Inflammatory macrophage (primary cell): Measurements from ENCODE around the gene TTC21B.
"Not testable (repeated sequence)": the region's sequence is repeated elsewhere in the genome, so short reads cannot be mapped to it uniquely, and the experiment has no call there.

Experiments
- DNase-seq, 2 donors: peaks; one replicate each; pipeline ENCODE4 v3.0.0-alpha.2; 2020 to 2022

TTC21B gene

DNA sequence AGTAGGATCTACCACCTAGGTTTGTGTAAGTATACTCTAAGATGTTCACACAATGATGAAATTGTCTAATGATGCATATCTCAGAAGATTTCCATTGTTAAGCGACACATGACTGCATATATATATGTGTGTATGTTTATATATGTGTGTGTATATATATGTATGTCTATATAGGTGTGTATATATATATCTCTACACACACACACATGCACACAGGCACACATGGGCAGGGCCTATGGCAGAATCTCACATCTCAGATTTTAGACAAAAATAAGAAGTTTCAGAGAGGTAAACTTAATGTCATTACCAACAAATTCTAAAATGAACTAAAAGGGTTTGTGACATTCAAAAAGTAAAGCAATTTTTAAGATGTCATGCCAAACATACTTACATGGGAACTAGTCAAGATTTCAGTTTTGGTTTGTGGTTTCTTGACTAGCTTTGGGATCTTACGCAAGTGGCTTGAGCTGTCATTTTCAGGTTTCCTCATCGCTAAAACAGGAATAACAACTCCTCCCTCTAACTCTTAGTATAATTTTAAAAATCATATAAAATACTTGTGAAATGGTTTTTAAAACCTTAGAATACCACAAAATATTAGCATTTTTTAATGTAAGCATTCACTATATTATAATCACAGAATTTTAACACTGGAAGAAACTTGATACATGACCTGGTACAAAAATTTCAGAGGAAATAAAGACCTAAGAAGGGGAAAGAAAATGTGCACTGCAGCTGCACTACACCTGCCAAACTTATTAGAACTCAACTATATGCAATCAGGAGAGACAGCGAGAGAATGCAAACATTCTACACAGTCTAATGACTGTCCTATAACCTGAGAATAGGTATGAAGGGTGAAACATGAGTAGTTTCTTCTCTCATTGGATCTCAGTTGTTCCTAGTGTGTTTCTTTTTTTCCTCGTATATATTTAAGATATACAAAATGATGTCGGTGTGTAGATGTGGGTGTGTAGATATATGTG, 75.7 kb downstream of the TTC21B start:
- DNase-seq, result peak; percentile 85 to 91

DNA sequence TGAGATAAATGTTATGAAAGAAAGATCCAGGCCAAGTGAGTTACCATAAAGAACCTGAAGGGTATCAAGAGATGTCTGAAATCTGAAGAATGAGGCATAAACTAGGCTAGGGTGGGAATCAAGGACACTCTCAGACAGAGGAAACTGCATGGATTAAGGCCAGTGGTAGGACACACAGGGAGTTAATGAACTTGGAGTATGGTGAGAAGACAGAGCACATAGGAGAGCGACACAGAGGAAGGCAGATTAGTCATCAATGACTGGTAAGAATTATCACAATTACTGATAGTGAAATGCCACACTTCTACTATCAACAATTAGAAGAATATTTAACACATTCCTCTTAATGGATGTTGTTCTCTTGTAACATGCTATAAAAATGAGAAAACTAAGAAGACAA, 76.9 kb downstream of the TTC21B start:
- DNase-seq, result no peak

DNA sequence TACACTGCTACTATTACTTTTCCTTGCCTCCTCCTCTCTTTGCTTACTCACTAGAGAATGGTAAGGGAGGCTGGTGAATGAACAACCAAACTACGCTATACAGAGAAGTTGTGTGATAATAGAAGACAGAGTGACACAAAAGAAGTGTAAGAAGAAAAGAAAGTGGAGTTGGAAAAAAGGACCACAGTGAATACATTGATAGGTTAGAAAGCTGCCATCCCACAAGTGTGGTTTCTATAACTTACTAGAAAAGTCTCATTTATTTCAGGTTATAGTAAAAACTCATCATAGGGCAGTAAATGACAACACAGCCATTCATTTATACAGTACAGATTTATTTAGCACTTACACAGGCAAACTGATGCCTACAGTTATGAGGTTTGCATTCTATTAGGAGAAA, 77.3 kb downstream of the TTC21B start:
- no peak for DNase-seq

DNA sequence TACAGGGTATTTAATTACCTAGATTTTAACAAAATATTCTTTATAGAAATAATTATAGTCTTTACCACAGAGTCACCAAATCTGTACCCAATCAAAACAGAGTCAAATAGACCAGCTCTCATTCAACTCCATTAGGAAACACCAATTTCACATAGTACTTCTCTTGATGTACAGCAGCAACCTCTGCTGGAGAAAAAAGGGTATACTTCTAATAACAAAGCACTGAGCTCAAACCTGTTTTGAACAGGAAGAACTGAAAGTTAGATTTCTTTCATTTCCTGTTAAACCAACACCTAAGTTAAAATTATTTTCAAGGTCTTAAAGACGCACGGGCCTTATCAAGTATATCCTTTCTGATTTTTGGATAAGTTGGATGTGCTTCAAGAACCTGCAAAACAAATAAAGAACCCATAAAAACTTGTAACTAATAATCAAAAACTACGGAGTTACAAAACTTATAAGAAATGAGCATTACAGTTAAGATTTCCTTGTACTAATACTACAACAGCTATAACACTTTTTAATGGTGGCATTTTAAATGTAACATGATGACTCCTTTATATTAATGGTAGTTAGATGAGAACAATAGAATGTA, 79.0 kb downstream of the TTC21B start:
- DNase-seq, result peak; percentile 47 to 74

DNA sequence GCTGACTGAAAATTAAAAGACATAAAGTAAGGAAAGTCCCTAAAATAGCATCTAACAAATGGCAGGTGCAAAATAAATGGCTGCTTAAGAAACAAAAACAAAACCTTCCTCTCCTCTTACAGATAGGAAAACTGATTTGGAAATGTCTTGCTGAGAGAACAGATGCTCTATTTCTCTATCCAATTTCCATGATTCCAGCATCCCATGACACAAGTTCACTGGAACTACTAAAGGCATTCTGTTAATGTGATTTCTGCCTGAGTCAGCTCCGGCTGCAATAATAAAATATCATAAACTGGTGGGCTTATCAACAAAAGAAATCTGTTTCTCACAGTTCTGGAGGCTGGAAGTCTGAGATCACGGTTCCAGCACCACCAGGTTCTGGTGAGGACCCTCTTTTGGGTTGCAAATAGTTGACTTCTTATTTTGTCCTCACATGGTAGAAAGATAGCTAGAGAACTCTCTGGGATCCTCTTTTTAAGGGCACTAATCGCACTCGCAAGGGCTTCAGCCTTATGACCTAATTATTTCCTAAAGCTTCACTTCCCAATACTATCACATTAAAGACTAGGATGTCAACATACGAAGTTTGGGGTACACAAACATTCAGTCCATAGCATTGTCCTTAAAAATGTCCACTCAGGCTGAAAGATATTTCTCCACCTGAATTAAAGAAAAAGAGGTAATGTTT, 81.3 kb downstream of the TTC21B start:
- DNase-seq, result no peak

DNA sequence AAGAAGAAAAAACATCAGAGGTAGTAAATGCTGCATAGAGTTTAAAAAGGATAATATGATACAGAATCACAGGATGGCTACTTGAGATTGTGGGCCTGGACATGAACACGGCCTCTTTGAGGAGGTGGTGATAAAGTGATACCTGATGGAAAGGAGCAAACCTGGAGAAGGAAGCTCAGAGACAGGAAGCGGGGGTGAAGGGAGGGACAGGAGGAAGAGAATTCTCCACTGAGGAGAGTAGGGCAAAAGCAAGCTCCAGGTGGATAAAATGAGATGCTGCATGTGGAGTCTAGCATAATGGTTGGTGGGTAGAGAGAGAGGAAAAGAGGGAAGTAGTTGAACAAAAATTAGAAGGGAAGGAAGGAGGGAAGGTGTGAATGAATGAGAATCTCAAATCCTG, 82.6 kb downstream of the TTC21B start:
- DNase-seq, result no peak

DNA sequence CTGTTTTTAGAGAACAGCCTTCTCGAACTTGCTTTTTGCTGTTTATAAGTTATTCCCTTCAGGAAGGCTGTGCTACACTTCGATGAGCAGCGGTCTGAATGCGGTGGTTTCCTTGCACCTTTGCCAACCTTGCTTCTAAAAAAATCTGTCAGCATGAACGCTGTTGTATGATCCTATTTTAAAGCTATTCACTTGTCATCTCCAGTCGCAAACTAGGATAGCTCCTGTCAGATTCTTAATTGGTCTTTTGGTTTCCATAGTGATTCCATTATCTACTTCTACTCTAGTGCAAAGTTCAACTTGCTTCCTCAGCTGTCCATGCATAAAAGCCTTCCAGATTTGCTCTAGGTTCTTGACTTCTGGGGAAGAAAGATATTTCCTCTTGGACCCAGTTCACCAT, 83.2 kb downstream of the TTC21B start:
- DNase-seq, result no peak

DNA sequence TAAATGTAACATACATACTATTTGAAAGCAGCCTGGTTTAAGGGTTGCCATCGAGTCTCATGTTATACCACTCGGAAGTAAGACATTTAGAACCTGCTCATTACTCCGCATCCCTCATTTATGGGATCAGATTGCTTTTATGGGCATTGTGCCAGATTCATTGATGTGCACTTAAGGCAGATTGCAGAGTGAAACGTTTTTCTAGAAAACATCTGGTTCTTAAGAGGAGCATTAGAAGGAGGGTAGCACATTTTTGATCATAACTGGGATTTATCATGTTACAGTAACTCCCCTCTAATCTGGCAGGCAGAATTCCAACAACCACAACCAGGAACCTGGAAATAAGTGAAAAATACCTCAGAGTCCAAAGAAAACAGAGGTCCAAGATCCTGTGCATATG, 85.4 kb downstream of the TTC21B start:
- no peak for DNase-seq

DNA sequence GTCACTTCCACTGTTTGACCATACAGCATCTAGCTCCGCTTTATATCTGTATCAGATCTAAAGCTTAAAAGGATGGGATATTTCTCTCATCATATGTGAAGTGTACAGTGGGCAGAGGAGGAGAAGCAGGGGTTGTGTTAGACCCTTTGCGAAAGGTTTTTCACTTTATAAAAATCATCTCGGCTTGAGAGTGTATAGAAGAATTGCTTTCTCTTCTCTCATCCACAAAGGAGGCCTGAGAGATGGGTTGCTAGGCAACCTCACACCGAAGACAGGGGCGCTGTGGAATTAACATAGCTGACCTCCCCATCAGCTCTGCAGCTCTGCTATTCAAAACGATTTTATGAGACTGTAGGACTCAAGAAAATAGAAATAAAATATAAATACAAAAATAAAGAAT, 89.3 kb downstream of the TTC21B start:
- no peak for DNase-seq

DNA sequence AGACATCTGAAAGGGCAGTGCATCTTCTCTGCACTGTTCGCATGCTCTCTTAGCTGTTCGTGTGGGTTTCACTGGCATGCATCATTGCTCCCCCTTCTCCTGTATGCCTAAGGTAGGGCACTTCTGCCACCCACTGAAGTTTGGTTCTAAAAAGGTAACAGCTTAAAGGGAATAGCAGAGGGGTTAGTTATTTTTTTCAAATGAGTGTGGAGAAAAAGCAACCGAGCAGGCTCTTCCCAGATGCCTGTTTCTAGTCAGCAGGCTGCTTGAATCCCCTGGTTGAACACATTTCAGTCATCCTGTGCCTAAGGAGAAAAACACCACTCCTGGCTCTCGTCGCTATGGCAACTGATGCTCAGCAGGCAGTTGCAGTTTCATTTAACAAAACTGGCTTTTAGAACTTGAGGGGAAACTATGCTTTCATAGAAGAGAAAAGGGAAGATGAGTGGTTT, 89.7 kb downstream of the TTC21B start:
- no peak for DNase-seq

DNA sequence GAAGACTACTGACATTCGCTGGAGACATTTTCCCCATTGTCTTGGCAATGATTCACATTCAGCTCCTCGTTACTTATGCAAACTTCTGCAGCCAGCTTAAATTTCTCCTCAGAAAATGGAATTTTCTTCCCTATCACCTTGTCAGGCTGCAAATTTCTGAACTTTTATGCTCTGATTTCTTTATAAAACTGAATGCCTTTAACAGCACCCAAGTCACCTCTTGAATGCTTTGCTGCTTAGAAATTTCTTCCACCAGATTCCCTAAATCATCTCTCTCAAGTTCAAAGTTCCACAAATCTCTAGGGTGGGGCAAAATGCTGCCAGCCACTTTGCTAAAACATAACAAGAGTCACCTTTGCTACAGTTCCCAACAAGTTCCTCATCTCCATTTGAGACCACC, 92.5 kb downstream of the TTC21B start:
- DNase-seq, result not testable (repeated sequence)

DNA sequence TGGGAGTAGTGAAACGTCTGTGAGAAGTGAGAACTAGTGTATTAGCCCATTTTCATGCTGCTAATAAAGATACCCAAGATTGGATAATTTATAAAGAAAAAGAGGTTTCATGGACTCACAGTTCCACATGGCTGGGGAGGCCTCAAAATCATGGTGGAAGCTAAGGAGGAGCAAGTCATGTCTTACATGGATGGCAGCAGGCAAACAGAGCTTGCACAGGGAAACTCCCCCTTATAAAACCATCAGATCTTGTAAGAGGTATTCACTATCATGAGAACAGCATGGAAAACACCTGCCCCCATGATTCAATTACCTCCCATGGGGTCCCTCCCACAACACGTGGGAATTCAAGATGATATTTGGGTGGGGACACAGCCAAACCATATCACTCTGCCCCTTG, 93.9 kb downstream of the TTC21B start:
- not testable (repeated sequence) for DNase-seq

DNA sequence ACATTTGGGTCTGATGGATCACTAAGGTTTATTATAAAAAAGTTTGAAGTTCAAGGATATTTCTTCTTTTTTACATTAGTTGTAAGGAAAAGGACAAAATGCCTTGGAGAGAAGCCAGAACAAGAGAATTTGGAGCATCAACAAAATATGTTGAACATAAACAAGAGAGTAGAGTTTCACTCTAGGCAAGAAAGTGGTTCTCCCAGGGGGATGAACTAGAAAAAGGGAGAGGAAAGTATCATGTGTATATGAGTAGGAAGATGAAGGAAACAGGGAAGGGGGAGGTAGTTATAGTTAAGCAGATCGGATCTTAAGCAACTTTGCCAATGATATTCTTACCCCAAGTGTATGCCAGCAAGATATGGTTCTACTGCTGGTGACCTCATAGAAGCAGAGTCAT, 95.7 kb downstream of the TTC21B start:
- DNase-seq, result no peak

DNA sequence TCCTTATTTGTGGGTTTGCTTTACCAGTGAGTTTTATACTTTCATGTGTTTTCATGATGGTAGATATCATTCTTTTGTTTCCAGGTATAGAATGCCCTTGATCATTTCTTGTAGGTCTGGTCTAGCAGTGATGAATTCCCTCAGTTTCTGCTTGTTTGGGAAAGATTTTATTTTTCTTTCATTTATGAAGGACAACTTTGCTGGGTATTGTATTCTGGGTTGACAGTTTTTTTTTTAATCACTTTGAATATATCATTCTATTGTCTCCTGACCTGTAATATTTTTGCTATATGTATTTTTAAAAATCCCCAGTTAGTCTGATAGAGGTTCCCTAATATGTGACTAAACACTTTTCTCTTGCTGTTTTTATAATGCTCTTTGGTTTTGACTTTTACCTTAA, 101.2 kb downstream of the TTC21B start:
- no peak for DNase-seq

DNA sequence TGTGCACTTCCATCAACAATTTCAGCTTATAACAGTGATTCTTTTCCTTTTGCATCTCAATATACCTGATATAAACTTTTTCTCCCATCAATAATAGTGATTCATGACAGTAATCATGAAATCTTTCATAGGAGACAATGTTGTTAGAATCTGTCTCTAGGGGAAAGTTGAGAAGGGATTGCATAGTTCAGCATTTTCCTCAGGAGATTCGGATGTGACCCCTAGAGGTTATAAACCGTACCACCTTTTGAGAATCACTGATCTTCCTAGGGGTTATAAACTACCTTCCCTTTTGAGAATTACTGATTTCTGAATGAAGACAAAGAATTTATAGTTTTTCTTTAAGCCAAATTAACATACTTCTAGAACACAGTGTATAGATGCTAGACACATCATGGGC, 106.6 kb downstream of the TTC21B start:
- DNase-seq, result no peak

DNA sequence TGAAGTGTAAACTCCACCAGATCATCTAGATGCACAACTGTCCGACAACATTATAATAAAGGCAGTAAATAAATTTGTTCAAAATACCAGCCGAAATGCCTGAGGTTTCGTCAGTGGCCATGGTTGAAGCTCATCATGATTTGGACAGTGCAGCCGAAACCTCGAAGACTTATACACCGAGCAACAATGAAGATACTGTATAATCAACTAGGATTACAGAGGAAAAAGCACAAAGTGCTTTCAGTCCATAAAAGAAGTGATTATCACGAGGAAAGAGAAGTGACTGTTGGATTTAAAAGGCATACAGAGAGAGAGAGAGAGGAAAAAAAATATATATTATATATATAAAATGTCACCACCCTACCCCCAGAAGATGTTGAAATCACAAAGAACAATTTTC, 107.5 kb downstream of the TTC21B start:
- DNase-seq, result no peak

DNA sequence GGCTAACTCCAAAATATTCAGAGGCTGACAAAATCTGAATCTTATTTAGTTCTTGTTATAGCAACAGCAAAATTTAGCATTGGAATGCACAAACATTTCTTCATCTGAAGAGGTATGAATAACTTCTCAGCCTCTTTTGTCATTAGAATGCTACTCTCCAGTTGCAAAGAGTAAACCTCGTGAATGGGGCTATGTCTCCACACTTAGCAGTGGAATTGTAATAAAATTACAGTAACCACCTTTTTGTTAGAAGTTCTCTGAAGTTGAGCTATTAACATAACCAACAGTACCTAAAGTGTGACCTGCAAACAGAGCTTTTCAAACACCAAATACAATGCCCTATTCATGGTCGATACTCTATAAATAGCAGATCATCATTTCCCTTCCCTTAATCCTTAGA, 109.4 kb downstream of the TTC21B start:
- DNase-seq, result no peak

DNA sequence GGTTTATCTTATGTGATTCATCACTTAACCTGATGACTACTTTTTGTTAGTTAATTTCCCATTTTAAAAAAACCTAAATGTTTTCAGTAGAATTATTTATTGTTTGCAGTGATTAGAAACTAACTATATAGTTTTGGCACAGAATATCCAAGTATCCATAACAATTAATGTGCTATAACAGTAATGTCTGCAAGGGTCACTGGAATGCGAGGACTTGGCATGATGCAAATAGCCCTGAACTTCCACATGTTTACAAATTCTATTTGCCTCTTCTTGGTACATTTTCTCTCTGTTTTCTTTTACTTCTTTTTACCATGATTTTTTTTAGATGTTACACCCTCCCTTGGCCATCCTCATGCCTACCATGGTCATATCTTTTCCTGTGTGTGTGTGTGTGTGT, 110.2 kb downstream of the TTC21B start:
- no peak for DNase-seq

DNA sequence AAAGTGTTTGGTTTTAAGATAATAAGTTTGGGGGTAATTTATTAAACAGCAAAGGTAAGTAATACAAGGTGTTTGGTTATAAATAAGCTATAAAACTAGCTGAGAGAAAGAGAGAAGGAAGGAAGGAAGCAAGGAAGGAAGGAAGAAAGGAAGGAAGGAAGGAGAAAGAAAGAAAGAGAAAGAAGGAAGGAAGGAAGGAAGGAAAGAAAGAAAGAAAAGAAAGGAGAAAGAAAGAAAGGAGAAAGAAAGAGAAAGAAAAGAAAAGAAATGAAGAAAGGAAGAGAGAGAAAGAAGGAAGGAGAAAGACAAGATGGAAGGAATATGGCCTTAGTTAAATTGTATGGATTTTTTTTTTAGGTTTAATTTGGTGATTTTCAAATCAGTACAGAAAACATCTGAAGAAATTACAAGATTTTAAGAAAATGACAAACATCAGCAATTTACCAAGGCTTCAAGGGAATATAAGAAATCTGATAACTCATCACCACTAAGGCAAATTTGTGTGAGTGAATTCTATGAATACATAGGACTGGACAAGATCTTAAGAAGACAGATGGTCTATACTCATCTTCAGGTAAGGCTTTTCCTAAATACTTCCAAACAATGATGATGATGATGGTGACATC, 113.1 kb downstream of the TTC21B start:
- no peak for DNase-seq

DNA sequence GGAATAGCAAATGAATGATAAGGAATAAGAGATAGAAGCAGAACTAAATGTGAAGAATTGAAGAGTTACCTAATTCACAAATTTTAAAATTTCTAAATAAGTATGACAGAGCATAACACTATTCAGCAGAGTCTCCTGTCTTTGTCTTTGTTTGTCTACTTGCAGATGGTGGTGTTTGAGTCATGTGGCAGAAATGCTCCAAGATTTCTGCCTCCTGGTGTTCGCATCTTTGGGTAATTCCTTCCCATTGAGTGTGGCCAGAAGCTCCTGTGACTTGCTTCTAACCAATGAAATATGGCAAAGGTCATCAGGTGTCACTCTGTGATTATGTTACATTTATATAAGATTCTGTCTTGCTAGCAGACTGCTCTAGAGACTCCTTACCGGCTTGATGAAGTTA, 114.0 kb downstream of the TTC21B start:
- DNase-seq, result no peak

DNA sequence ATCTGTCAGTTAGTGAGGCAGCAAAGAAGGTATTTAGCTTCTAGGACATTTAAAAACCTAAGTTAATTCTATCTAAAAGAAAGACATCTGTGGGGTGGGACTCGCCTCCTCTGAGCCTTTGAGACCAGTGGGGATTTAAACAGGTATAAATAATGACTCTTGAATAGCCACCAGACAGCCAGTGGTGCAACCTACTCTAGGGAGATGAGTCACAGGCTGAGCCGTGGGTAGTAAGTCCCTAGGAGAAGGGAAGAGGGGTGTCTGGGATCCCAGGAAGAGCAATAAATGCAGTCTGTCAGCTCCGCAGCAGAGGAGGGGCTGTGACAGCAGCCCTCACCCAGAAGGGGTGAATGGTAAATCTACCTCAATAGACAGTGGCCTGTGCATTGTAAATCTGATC, 116.5 kb downstream of the TTC21B start:
- no peak for DNase-seq

DNA sequence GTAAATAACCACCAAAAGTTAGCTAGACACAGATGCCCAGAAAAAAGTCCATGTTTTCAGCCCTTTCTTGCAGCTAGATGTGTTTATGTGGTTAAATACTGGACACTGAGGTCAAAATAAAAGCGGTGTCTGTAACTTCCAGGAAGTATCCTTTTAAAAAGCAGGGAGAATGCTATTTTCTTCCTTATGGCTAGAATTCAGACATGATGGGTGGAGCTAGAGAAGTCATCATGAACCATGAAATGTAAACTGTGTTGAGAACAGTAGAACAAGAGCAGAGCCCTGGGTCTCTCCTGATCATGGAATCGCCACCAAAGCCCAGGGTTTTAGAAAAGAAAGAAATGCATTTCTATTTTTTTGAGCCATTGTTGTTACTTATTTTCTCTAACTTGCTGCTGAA, 118.2 kb downstream of the TTC21B start:
- DNase-seq, result no peak

DNA sequence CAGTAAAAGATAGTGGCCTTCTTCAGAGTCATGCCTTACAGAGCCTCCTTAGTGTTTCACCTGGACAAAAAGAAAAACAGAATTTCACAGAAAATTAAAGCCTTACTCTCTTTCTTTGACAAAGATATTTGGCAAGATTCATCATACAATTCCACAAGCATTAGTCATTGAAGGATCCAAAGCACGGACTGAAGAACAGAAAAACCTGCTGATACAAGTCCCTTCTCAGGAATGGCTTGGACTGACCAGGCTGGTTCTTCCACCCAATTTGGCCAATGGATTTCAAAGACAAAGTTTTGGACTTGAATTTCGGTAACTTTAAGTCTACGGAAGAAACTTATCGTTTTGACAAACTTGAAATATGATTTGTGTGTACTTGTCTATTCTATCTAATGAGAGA, 120.4 kb downstream of the TTC21B start:
- no peak for DNase-seq
